ENCODE results near the gene IGSF3.

GRCh38 chr1:116692879-116693278 is 25.3 kb upstream of the IGSF3 start:
- TF ChIP-seq CTCF (conservative IDR thresholded peaks at IDR 0.05 in 1 of 2, IDR thresholded peaks at IDR 0.05 in 1 of 2; ENCODE audit: low read depth in 1 of 2, low read length in 2 of 2) (no peak), EZH2 (IDR thresholded peaks at IDR 0.05; ENCODE audit: low read length, missing control alignments) (no peak)
